GM21723 (cell line): ENCODE results near the gene FBXW7.
A peak's percentile ranks its signal among the peaks of the same experiment; 100 is the strongest.

ENCODE experiments used
- ATAC-seq: cut with Tn5 transposase; IDR thresholded peaks from one replicate; pipeline ENCODE4 v1.9.1; 2021; ENCODE audit warnings: mild to moderate bottlenecking, moderate library complexity; ENCODE audit not compliant: unreplicated experiment

Gene FBXW7

GRCh38 chr4:152380919-152381318 lies 155.0 kb downstream of the FBXW7 start:
- ATAC-seq, result no peak

- ATAC-seq, result no peak
Observed at GRCh38 chr4:152380185-152380584, 155.7 kb downstream of the FBXW7 start.

- ATAC-seq, result no peak
Observed at GRCh38 chr4:152374606-152375285, 161.1 kb downstream of the FBXW7 start.

- ATAC-seq, result no peak
Observed at GRCh38 chr4:152374153-152374552, 161.7 kb downstream of the FBXW7 start.

- no peak for ATAC-seq
Observed at GRCh38 chr4:152372444-152372843, 163.4 kb downstream of the FBXW7 start.

GRCh38 chr4:152369902-152370295 lies 166.0 kb downstream of the FBXW7 start:
- no peak for ATAC-seq

GRCh38 chr4:152369203-152369901 lies 166.5 kb downstream of the FBXW7 start:
- no peak for ATAC-seq

GRCh38 chr4:152368001-152368400 lies 167.9 kb downstream of the FBXW7 start:
- no peak for ATAC-seq

- ATAC-seq, result no peak
Observed at GRCh38 chr4:152364883-152365282, 171.0 kb downstream of the FBXW7 start.

GRCh38 chr4:152364383-152364782 lies 171.5 kb downstream of the FBXW7 start:
- ATAC-seq, result no peak

GRCh38 chr4:152363904-152364303 lies 172.0 kb downstream of the FBXW7 start:
- ATAC-seq, result no peak

GRCh38 chr4:152363086-152363485 lies 172.8 kb downstream of the FBXW7 start:
- ATAC-seq, result no peak

GRCh38 chr4:152360045-152360410 lies 175.9 kb downstream of the FBXW7 start:
- peak; percentile 46 for ATAC-seq

- peak; percentile 63 for ATAC-seq
Observed at GRCh38 chr4:152359208-152360044, 176.5 kb downstream of the FBXW7 start.

GRCh38 chr4:152357206-152357605 lies 178.7 kb downstream of the FBXW7 start:
- no peak for ATAC-seq

- ATAC-seq, result no peak
Observed at GRCh38 chr4:152356428-152357034, 179.4 kb downstream of the FBXW7 start.

- peak; percentile 72 for ATAC-seq
Observed at GRCh38 chr4:152352622-152353116, 183.2 kb downstream of the FBXW7 start.

- ATAC-seq, result peak; percentile 9
Observed at GRCh38 chr4:152352215-152352614, 183.7 kb downstream of the FBXW7 start.

GRCh38 chr4:152351080-152351479 lies 184.8 kb downstream of the FBXW7 start:
- no peak for ATAC-seq

- ATAC-seq, result no peak
Observed at GRCh38 chr4:152348670-152349069, 187.2 kb downstream of the FBXW7 start.

GRCh38 chr4:152346979-152347378 lies 188.9 kb downstream of the FBXW7 start:
- no peak for ATAC-seq
